Endothelial cell of umbilical vein (primary cell): ENCODE measurements around the gene DDHD1. TPM values are rescaled to one million over a fixed set of nuclear protein-coding genes. Genes with fewer than 3 reads are reported as not detected.
A peak's percentile ranks its signal among the peaks of the same experiment; 100 is the strongest.

ENCODE experiments used
- BruUV-seq: library from RNA; stranded (reverse); fragments of 400-500 nt; replicated peaks from 2 replicates; lab custom pipeline; 2021; lab: Mats Ljungman, UMichigan
- CTCF ChIA-PET: fragments of 300-600, 350-600 bp; sonication (Branson Sonifier 250); formaldehyde crosslinking; loops from one replicate; lab custom pipeline; 2021; ENCODE audit warnings: antibody characterized with exemption, inconsistent platforms; lab: Charles Lee
- POLR2A ChIA-PET: fragments of 300-600, 350-600 bp; sonication (Branson Sonifier 250); formaldehyde crosslinking; loops from one replicate; lab custom pipeline; 2021; ENCODE audit warnings: antibody characterized with exemption, inconsistent platforms; lab: Charles Lee
- DNase-seq: peaks from one replicate; pipeline ENCODE4 v3.0.0-alpha.2; 2011; ENCODE audit warnings: low read depth, low spot score
- FAIRE-seq: peaks from 2 replicates; lab custom pipeline; 2011; peaks lifted over from hg19 to GRCh38; lab: Jason Lieb, UNC
- H2AFZ ChIP-seq: 2 replicates; pipeline ENCODE4 v1.6.0; 2012; ENCODE audit warnings: low read depth, low read length, control low read depth, inconsistent platforms
- H3K27ac ChIP-seq: 2 replicates; pipeline ENCODE4 v1.5.1; 2011; ENCODE audit warnings: low read depth, mild to moderate bottlenecking, control low read depth, low read length, moderate library complexity; ENCODE audit not compliant: insufficient read depth
- H3K27me3 ChIP-seq, 2 experiments: 2 replicates each; pipeline versions ENCODE4 v1.6.0 to v1.6.1; 2011; ENCODE audit warnings: low read length in 2 of 2, mixed read lengths in 1 of 2; ENCODE audit not compliant: control insufficient read depth in 2 of 2, insufficient read depth in 2 of 2
- H3K36me3 ChIP-seq, 2 experiments: 2 replicates in 1 of 2; 3 replicates in 1 of 2; pipeline ENCODE4 v1.5.1; 2011; ENCODE audit warnings: low read length in 2 of 2, mild to moderate bottlenecking in 1 of 2, moderate library complexity in 1 of 2; ENCODE audit not compliant: control insufficient read depth in 2 of 2, insufficient read depth in 2 of 2; ENCODE audit errors: extremely low read depth in 1 of 2
- H3K4me1 ChIP-seq: 3 replicates; pipeline ENCODE4 v1.5.1; 2011; ENCODE audit warnings: mild to moderate bottlenecking, low read length; ENCODE audit not compliant: control insufficient read depth, insufficient read depth; ENCODE audit errors: extremely low read depth
- H3K4me2 ChIP-seq: 2 replicates; pipeline ENCODE4 v1.6.1; 2011; ENCODE audit warnings: low read length, control low read depth, mixed read lengths; ENCODE audit not compliant: insufficient read depth
- H3K4me3 ChIP-seq, 3 experiments: fragments of 200-600 bp in 1 of 3; sonication (generic), shearing (Covaris generic) in 1 of 3; replicated peaks in 1 of 3; 2 replicates each; pipeline ENCODE4 v1.5.1; 2011 to 2016; ENCODE audit warnings: control low read depth in 3 of 3, low read length in 3 of 3, mild to moderate bottlenecking in 2 of 3, inconsistent platforms in 1 of 3, low read depth in 1 of 3, moderate library complexity in 1 of 3; ENCODE audit not compliant: insufficient read depth in 1 of 3
- H3K79me2 ChIP-seq: 2 replicates; pipeline ENCODE4 v1.6.0; 2012; ENCODE audit warnings: low read length, inconsistent platforms; ENCODE audit not compliant: control insufficient read depth, insufficient read depth
- H3K9ac ChIP-seq: replicated peaks from 2 replicates; pipeline ENCODE3; 2011; ENCODE audit warnings: low read length, control low read depth; ENCODE audit not compliant: insufficient read depth; ENCODE audit errors: extremely low read depth
- H3K9me1 ChIP-seq: replicated peaks from 3 replicates; pipeline ENCODE4 v1.6.0; 2011; ENCODE audit warnings: mild to moderate bottlenecking, low read length; ENCODE audit not compliant: control insufficient read depth, insufficient read depth; ENCODE audit errors: extremely low read depth
- H3K9me3 ChIP-seq: replicated peaks from 2 replicates; pipeline ENCODE4 v1.5.1; 2012; ENCODE audit warnings: low read length, inconsistent platforms; ENCODE audit not compliant: control insufficient read depth, insufficient read depth
- H4K20me1 ChIP-seq: replicated peaks from 2 replicates; pipeline ENCODE3; 2011; ENCODE audit warnings: mild to moderate bottlenecking, low read length; ENCODE audit not compliant: control insufficient read depth, insufficient read depth; ENCODE audit errors: extremely low read depth
- CTCF ChIP-seq, 2 donors: IDR thresholded peaks; 1 replicate in 1 of 2; 2 replicates in 1 of 2; pipeline ENCODE4 v1.5.1; 2011; ENCODE audit warnings: low read length in 2 of 2, mild to moderate bottlenecking in 2 of 2, moderate library complexity in 2 of 2, control low read depth in 1 of 2, inconsistent platforms in 1 of 2, low read depth in 1 of 2; ENCODE audit not compliant: insufficient read depth in 1 of 2; ENCODE audit errors: extremely low read depth in 1 of 2
- EZH2 ChIP-seq: IDR thresholded peaks from 2 replicates; pipeline ENCODE4 v1.6.1; 2012; ENCODE audit warnings: borderline replicate concordance, low read depth, mild to moderate bottlenecking, moderate library complexity, low read length, inconsistent platforms; ENCODE audit not compliant: severe bottlenecking
- FOS ChIP-seq: IDR thresholded peaks from 2 replicates; pipeline ENCODE4 v1.6.1; 2011; ENCODE audit warnings: mild to moderate bottlenecking, low read length, moderate library complexity, borderline replicate concordance; ENCODE audit not compliant: insufficient read depth
- GATA2 ChIP-seq: IDR thresholded peaks from 2 replicates; pipeline ENCODE4 v1.7.0; 2011; ENCODE audit warnings: low read depth, mild to moderate bottlenecking, moderate library complexity, mixed read lengths, low read length; ENCODE audit not compliant: insufficient read length, insufficient read depth
- JUN ChIP-seq: IDR thresholded peaks from 2 replicates; pipeline ENCODE4 v1.6.1; 2011; ENCODE audit warnings: borderline replicate concordance, low read depth; ENCODE audit not compliant: insufficient read length, insufficient read depth
- MAX ChIP-seq: IDR thresholded peaks from 2 replicates; pipeline ENCODE4 v1.6.1; 2011; ENCODE audit not compliant: insufficient read depth, insufficient read length
- MYC ChIP-seq: IDR thresholded peaks from one replicate; pipeline ENCODE4 v1.6.1; 2011; ENCODE audit warnings: mild to moderate bottlenecking, low read depth, low read length
- POLR2A ChIP-seq: IDR thresholded peaks from 2 replicates; pipeline ENCODE4 v1.6.1; 2012; ENCODE audit warnings: low read depth, mild to moderate bottlenecking, control low read depth, low read length
- POLR2AphosphoS5 ChIP-seq: IDR thresholded peaks from 2 replicates; pipeline ENCODE4 v1.6.1; 2012; ENCODE audit warnings: low read depth, mild to moderate bottlenecking, control low read depth, low read length, moderate library complexity; ENCODE audit not compliant: insufficient read depth
- dilution Hi-C: fragments of 300-500 bp; cut with MboI; formaldehyde crosslinking; loops from one replicate; pipeline ENCODE4 v1.15.0; 2019; ENCODE audit warnings: low sequenced_read_pairs; ENCODE audit not compliant: extremely low pct_ligation_motif_present
- intact Hi-C: fragments of 100-400 bp; cut with micrococcal nuclease; formaldehyde crosslinking; loops from one replicate; pipeline ENCODE4 v1.10.0; 2022
- polyA plus RNA-seq, 4 experiments: library from polyadenylated mRNA; depleted of rRNA in 3 of 4; stranded (reverse) in 3 of 4; unstranded in 1 of 4; fragments of >200 nt; gene quantifications; 2 replicates each; pipeline versions ENCODE4 v1.2.1 to v1.2.3, GENCODE V29; 2011 to 2012; ENCODE audit warnings: missing spikeins in 1 of 4
- total RNA-seq: library from RNA; stranded (reverse); gene quantifications from 2 replicates; pipeline ENCODE4 v1.2.3, GENCODE V29; 2021

The DDHD1 gene
- total and polyA plus RNA-seq, 2 donors (not counting 3 experiments of a cell fraction or from before 2014, with no cell fraction given): 2.7 to 12.4 TPM

DNA sequence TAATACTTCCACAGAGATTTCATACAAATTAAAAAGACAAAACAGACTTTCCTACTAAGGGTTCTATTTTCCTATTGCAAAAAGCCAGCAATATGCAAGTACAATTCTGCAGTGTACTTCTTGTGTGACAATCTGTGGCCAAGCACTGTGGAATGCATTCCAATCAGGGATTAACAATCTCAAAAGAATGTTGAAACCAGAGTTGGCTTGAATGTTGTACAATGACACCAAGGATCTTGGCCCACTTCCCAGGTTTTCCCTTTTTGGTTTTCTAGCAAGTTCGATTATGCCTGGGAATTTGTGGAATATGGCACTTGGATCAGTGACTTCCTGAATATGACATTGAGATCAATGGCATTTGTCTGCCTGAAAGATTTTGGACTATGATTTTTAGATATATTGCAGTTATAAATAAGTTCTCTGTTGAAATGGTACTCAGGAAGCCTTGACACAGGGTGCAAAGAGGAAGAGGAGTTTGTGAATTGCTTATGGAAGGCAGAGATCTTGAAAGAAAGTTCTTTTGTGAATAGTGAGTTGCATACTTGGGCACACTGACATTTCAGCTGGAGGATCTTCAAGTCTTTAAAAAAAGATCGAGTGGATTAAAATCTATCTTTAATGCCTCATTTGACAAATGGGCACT is 120.8 kb downstream of the DDHD1 start:
- no peaks in the 10 kb centered on the region for H3K36me3 ChIP-seq
- no TSS peak for BruUV-seq
- H3K9me1 ChIP-seq: no peaks in the 10 kb centered on the region
- no peak overlapping the region for H3K27ac ChIP-seq
- no peak overlapping the region for H3K9ac ChIP-seq
- ChIA-PET CTCF (interaction anchor here (1.6 kb wide), 1 partner anchor 55 kb away, joined by 3 read pairs; no protein-coding TSS in a partner anchor), POLR2A (no interaction called here)
- H2AFZ ChIP-seq: no peak overlapping the region
- no peaks in the 10 kb centered on the region for H4K20me1 ChIP-seq
- intact Hi-C loops (no loop called here), dilution Hi-C loops (no loop called here)
- no peak for TF ChIP-seq POLR2A
- no peak for TF ChIP-seq FOS
- no peak for TF ChIP-seq MAX
- no peak for TF ChIP-seq GATA2
- TF ChIP-seq POLR2AphosphoS5: no peak
- TF ChIP-seq CTCF (IDR thresholded peaks at IDR 0.05; ENCODE audit: extremely low read depth in 1 of 2, insufficient read depth in 1 of 2, low read depth in 1 of 2, low read length in 2 of 2): no peak
- no peak for TF ChIP-seq JUN
- no peak for TF ChIP-seq EZH2
- no peak for TF ChIP-seq MYC
- no peaks in the 10 kb centered on the region for H3K79me2 ChIP-seq
- peak; percentile 7 for DNase-seq
- no peaks in the 10 kb centered on the region for H3K27me3 ChIP-seq
- FAIRE-seq: peak; percentile 35
- no peaks in the 10 kb centered on the region for H3K4me1 ChIP-seq
- H3K4me3 ChIP-seq: no peak overlapping the region
- H3K4me2 ChIP-seq: no peak overlapping the region
- H3K9me3 ChIP-seq: no peaks in the 10 kb centered on the region
